Left ventricle myocardium inferior (tissue), 1 donor: ENCODE measurements around the gene MACROD2. TPM values are rescaled to one million over a fixed set of nuclear protein-coding genes. Genes with fewer than 3 reads are reported as not detected.

Experiments
- DNase-seq: peaks from one replicate; pipeline ENCODE4 v3.0.0-alpha.2; 2020
- H3K27ac ChIP-seq: fragments of 200-600 bp; replicated peaks from 2 replicates; pipeline ENCODE4 v1.8.0; 2021
- H3K27me3 ChIP-seq: fragments of 200-600 bp; 2 replicates; pipeline ENCODE4 v1.8.0; 2021; ENCODE audit warnings: low read depth
- H3K36me3 ChIP-seq: fragments of 200-600 bp; 2 replicates; pipeline ENCODE4 v1.8.0; 2021
- H3K4me1 ChIP-seq: fragments of 200-600 bp; 2 replicates; pipeline ENCODE4 v1.8.0; 2021
- H3K4me3 ChIP-seq: fragments of 200-600 bp; 2 replicates; pipeline ENCODE4 v1.8.0; 2021; ENCODE audit warnings: mild to moderate bottlenecking, moderate library complexity
- H3K9me3 ChIP-seq: fragments of 200-600 bp; replicated peaks from 2 replicates; pipeline ENCODE4 v1.8.0; 2021
- intact Hi-C: fragments of 100-400 bp; cut with micrococcal nuclease; formaldehyde crosslinking; loops from one replicate; pipeline ENCODE4 v1.11.0; 2022
- total RNA-seq: library from RNA; stranded (reverse); fragmentation: NEBNext Ultra II Directional; extraction: Animal tissue kit (Norgen Biotek cat#: 25700); gene quantifications from one replicate; pipeline ENCODE4 v1.2.1, GENCODE V29; 2021
- TF ChIP-seq, protein P1 (sequence below): fragments of 200-600 bp; IDR thresholded peaks from 2 replicates; pipeline ENCODE4 v1.8.0; 2021; ENCODE audit warnings: antibody characterized with exemption, mild to moderate bottlenecking, borderline replicate concordance
- donor health status: DM: no; HTN: yes; CAD: no; lungs with severe emphysema.

MACROD2 gene
- total RNA-seq, 1 donor from 2014 or later: 3.6 TPM

DNA sequence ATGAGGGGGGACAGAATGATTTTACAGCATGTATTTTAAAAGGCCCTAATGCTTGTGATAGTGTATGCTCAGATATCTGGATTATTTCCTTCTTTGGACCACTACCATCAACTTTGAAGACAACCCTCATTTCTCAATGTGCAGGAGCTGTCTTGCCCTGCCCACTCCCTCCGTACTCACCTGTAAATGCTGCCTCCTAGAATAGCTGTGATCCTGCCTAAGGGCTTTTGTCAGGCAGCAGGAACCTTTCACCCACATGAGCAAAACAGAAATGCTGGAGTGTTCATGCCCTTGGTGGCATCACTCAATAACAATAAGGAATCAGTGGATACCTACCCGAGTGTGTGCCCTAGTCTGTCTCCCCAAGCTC, 1065.7 kb downstream of the MACROD2 start:
- H3K4me1 ChIP-seq: no peaks in the 10 kb centered on the region
- TF ChIP-seq, protein P1, sequence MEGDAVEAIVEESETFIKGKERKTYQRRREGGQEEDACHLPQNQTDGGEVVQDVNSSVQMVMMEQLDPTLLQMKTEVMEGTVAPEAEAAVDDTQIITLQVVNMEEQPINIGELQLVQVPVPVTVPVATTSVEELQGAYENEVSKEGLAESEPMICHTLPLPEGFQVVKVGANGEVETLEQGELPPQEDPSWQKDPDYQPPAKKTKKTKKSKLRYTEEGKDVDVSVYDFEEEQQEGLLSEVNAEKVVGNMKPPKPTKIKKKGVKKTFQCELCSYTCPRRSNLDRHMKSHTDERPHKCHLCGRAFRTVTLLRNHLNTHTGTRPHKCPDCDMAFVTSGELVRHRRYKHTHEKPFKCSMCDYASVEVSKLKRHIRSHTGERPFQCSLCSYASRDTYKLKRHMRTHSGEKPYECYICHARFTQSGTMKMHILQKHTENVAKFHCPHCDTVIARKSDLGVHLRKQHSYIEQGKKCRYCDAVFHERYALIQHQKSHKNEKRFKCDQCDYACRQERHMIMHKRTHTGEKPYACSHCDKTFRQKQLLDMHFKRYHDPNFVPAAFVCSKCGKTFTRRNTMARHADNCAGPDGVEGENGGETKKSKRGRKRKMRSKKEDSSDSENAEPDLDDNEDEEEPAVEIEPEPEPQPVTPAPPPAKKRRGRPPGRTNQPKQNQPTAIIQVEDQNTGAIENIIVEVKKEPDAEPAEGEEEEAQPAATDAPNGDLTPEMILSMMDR: no peak
- no peak for DNase-seq
- H3K9me3 ChIP-seq: no peaks in the 10 kb centered on the region
- intact Hi-C loops: no loop called here
- no peaks in the 10 kb centered on the region for H3K27me3 ChIP-seq
- H3K4me3 ChIP-seq: no peak overlapping the region
- H3K27ac ChIP-seq: no peak overlapping the region
- no peaks in the 10 kb centered on the region for H3K36me3 ChIP-seq

DNA sequence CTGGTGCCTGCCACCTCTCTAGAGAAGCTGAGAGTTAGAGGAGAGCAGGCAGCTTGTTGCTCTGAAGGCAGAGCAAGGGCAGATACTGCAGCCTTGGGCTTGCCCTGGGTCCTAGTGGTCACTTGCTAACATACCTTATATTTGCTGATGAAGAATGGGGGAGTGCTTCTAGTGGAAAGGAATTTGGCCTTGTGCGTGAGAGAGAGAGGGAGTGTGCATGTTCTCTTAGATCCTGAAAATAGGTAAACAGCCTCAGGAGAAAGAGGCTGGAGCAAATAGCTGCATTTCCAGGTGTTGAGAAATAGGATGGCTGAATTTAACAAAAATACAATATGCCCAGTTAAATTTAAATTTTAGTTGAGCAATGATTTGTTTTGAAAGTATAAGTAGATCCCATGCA, 1066.6 kb downstream of the MACROD2 start:
- no peaks in the 10 kb centered on the region for H3K36me3 ChIP-seq
- H3K27ac ChIP-seq: no peak overlapping the region
- no peak overlapping the region for H3K4me3 ChIP-seq
- H3K27me3 ChIP-seq: no peaks in the 10 kb centered on the region
- TF ChIP-seq, protein P1: no peak
- no peak for DNase-seq
- no peaks in the 10 kb centered on the region for H3K4me1 ChIP-seq
- H3K9me3 ChIP-seq: no peaks in the 10 kb centered on the region
- intact Hi-C loops: no loop called here

DNA sequence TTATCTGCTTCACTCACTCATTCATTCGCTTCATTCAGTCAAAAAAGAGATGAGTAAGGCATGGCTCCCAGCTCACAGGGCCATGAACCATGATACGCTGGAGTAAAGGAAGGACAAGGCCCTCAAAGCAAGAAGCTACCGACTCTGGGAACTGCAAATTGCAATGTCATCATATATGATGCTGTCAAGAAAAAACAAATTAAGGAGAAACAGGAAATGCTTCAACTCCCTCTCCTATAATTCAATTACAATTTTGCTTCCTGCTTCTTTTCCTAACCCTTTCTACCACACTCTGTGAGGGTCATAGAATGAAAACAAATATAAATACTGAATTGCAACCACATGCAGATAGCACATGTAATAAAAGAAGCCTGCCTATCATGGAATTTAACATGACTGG, 1067.8 kb downstream of the MACROD2 start:
- Histone ChIP-seq H3K4me3 (no peak overlapping the region), H3K9me3 (no peaks in the 10 kb centered on the region), H3K27ac (no peak overlapping the region), H3K36me3 (no peaks in the 10 kb centered on the region), H3K4me1 (no peaks in the 10 kb centered on the region), H3K27me3 (no peaks in the 10 kb centered on the region)
- intact Hi-C loops: no loop called here
- TF ChIP-seq, protein P1: no peak
- no peak for DNase-seq

DNA sequence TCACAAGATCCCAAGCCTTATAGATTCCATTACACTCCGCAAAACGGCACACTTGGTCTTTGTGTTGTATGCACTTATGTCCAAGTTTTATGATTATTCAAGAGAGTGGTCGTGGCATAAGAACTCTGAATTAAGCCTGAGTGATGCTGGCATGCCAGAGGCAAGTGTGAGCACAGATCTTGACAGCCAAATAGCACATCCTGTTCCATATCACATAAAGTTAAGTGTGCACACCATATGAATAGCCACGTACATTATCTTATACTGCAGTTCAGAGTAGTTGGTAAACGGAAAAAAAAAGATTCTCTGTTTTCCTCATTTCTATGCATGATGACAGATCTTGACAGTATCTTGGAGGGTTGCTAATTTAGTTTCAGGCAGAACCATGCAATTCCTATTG, 1069.4 kb downstream of the MACROD2 start:
- Histone ChIP-seq H3K36me3 (no peaks in the 10 kb centered on the region), H3K27ac (no peak overlapping the region), H3K9me3 (peaks cover 2% of the 10 kb centered on the region), H3K27me3 (no peaks in the 10 kb centered on the region), H3K4me1 (no peaks in the 10 kb centered on the region), H3K4me3 (no peak overlapping the region)
- intact Hi-C loops: no loop called here
- no peak for DNase-seq
- TF ChIP-seq, protein P1: no peak

DNA sequence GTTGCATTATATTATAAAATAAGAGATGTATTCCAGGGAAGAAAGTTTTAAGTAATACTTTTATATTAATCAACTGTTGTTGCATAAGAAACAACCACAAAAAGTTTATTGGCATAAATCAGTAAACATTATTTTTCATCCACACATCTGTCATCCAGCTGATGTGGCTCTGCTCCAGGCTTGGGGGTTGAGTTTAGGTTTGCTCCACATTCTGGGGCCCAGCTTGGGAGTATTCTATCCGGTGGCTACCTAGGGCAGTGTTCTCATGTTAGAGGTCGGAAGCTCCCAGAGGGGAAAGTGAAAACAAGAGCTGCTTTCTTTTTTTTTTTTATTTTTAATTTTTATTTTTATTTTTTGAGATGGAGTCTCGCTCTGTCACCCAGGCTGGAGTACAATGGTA, 1070.5 kb downstream of the MACROD2 start:
- Histone ChIP-seq H3K9me3 (peaks cover 4% of the 10 kb centered on the region), H3K27me3 (no peaks in the 10 kb centered on the region), H3K4me3 (no peak overlapping the region), H3K4me1 (no peaks in the 10 kb centered on the region), H3K27ac (no peak overlapping the region), H3K36me3 (no peaks in the 10 kb centered on the region)
- no peak for DNase-seq
- TF ChIP-seq, protein P1: no peak
- intact Hi-C loops: no loop called here

DNA sequence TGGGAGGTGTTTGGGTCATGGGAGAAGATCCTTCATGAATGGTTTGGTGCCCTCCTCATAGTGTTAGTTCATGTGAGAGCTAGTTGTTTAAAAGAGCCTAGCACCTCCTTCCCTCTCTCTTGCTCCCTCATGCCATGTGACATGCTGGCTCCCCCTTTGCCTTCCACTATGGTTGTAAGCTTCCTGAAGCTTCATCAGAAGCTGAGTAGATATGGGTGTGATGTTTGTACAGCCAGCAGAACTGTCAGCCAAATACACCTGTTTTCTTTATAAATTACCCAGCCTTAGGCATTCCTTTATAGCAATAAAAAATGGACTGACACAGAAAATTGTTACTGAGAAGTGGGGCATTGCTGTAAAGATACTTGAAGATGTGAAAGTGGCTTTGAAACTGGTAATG, 1073.2 kb downstream of the MACROD2 start:
- H3K9me3 ChIP-seq: peaks cover 4% of the 10 kb centered on the region
- no peak for DNase-seq
- no peak overlapping the region for H3K4me3 ChIP-seq
- H3K36me3 ChIP-seq: no peaks in the 10 kb centered on the region
- H3K27ac ChIP-seq: no peak overlapping the region
- H3K27me3 ChIP-seq: no peaks in the 10 kb centered on the region
- no peaks in the 10 kb centered on the region for H3K4me1 ChIP-seq
- TF ChIP-seq, protein P1: no peak
- intact Hi-C loops: no loop called here
